Heart left ventricle (tissue), 16 donors: ENCODE results near the gene ATP5PB. TPM values are rescaled to one million over a fixed set of nuclear protein-coding genes. Genes with fewer than 3 reads are reported as not detected.
A peak's percentile ranks its signal among the peaks of the same experiment; 100 is the strongest.

Experiments
- ATAC-seq, 4 donors: fragments of 200-7000 bp; cut with Tn5 transposase; one replicate each; pipeline ENCODE4 v1.9.1; 2020 to 2022; ENCODE audit warnings: moderate library complexity in 4 of 4, mild to moderate bottlenecking in 3 of 4, moderate number of reproducible peaks in 1 of 4
- DNase-seq, 5 donors: peaks; one replicate each; pipeline ENCODE4 v3.0.0-alpha.2; 2020
- H3K27ac ChIP-seq, 12 donors: fragments of 200-600 bp; sonication (generic) in 4 of 12; one replicate each; pipeline versions ENCODE4 v1.5.0 to v1.8.0; 2016 to 2022; ENCODE audit warnings: mild to moderate bottlenecking in 2 of 12
- H3K27me3 ChIP-seq, 9 donors: fragments of 200-600 bp; sonication (generic) in 2 of 9; one replicate each; pipeline versions ENCODE4 v1.5.1 to v1.8.0; 2016 to 2022; ENCODE audit warnings: mild to moderate bottlenecking in 3 of 9
- H3K36me3 ChIP-seq, 9 donors: fragments of 200-600 bp; sonication (generic) in 2 of 9; one replicate each; pipeline versions ENCODE4 v1.5.0 to v1.8.0; 2018 to 2022; ENCODE audit warnings: mild to moderate bottlenecking in 2 of 9
- H3K4me1 ChIP-seq, 12 donors: fragments of 200-600 bp; sonication (generic) in 4 of 12; one replicate each; pipeline versions ENCODE4 v1.5.0 to v1.8.0; 2016 to 2022; ENCODE audit warnings: mild to moderate bottlenecking in 3 of 12
- H3K4me3 ChIP-seq, 12 donors: fragments of 200-600 bp; sonication (generic) in 4 of 12; one replicate each; pipeline versions ENCODE4 v1.5.0 to v1.8.0; 2017 to 2022; ENCODE audit warnings: mild to moderate bottlenecking in 9 of 12, moderate library complexity in 4 of 12
- H3K9me3 ChIP-seq, 12 donors: fragments of 200-600 bp; sonication (generic) in 4 of 12; one replicate each; pipeline versions ENCODE4 v1.5.0 to v1.8.0; 2016 to 2022; ENCODE audit warnings: mild to moderate bottlenecking in 1 of 12
- CTCF ChIP-seq, 12 donors: fragments of 200-600 bp; sonication (generic) in 4 of 12; IDR thresholded peaks; one replicate each; pipeline versions ENCODE4 v1.5.0 to v1.8.0; 2018 to 2022; ENCODE audit warnings: antibody characterized with exemption in 12 of 12, mild to moderate bottlenecking in 5 of 12
- POLR2A ChIP-seq, 2 donors: fragments of 450-650 bp; IDR thresholded peaks; one replicate each; pipeline ENCODE4 v1.6.1; 2017; ENCODE audit warnings: antibody characterized with exemption in 2 of 2, mild to moderate bottlenecking in 2 of 2, moderate library complexity in 2 of 2
- WGBS, 4 donors: extraction: QIAGEN DNeasy Blood & Tissue Kit in 2 of 4; methylation state at CpG; one replicate each; pipeline versions ENCODE4 v1.1.5 to v1.1.7; 2013 to 2018; 5-methylcytosine and 5-hydroxymethylcytosine counted together
- intact Hi-C, 10 donors: fragments of 100-400 bp; cut with DNase I; formaldehyde crosslinking; loops; one replicate each; pipeline versions ENCODE4 v1.11.1 to v1.14.2; 2022
- polyA plus RNA-seq, 2 donors: library from polyadenylated mRNA; stranded (reverse); fragments of 200-250 nt; gene quantifications; one replicate each; pipeline ENCODE4 v1.2.3, GENCODE V29; 2013
- total RNA-seq, 9 donors: library from RNA; depleted of rRNA in 2 of 9; stranded (reverse); fragments of >200 nt in 2 of 9; fragmentation: NEBNext Ultra II Directional in 3 of 9; extraction: Animal tissue kit (Norgen Biotek cat#: 25700) in 3 of 9; gene quantifications; one replicate each; pipeline versions ENCODE4 v1.1.0 to v1.2.4, GENCODE V29; 2016 to 2023
- donor health status: ischemic (EF 13 %, LVEDD 7.1; RV severe dilation, severe dysfunction).
- donor health status: healthy with polysubstance abuse.
- donor health status: DM: no; HTN: yes; CAD: no.
- donor health status: DM: no; HTN: no; CAD: no.
- donor health status: ischemic (EF 25% LVEDD 6.9; RV normal size, moderate dysfunction).
- donor health status: ischemic (EF 25% LVEDD 5.7; RV mildly dilated, moderate dysfunction).
- donor health status: healthy.
- donor health status: DM: yes; HTN: yes; CAD: no.
- donor health status: ischemic (EF 35%, LVEDD 5.7; RV mildly dilated, moderate dysfunction).
- donor health status: nonischemic (EF 11% LVEDD 7.7; RV severe dilation, severe dysfunction).
- donor health status: DM: yes; HTN: yes; CAD: no.
- donor health status: PGD.
- donor health status: ischemic (EF 29% LVEDD 5.4; RV normal size, mild dysfunction).
- donor health status: nonischemic (EF 23%, LVEDD 6.1; RV moderate dilation, normal function).

Gene ATP5PB
- total and polyA plus RNA-seq, 11 donors: 394 to 878 (median 625) TPM

- no peak for TF ChIP-seq POLR2A (IDR thresholded peaks at IDR 0.05)
- TF ChIP-seq CTCF (IDR thresholded peaks at IDR 0.05): no peak
- no peaks in the 10 kb centered on the region for H3K36me3 ChIP-seq
- no peak overlapping the region for H3K4me3 ChIP-seq
- H3K27me3 ChIP-seq: peaks cover 0 to 3% (median 0%) of the 10 kb centered on the region in 9 donors
- DNase-seq: no peak
- H3K4me1 ChIP-seq: peaks cover 0 to 15% (median 4%) of the 10 kb centered on the region in 12 donors
- H3K27ac ChIP-seq: no peak overlapping the region
- 82 to 88% (median 83%) methylated on average over 4 of the region's 4 CpGs for WGBS, 4 donors
- no peak for ATAC-seq
- no peaks in the 10 kb centered on the region for H3K9me3 ChIP-seq
- intact Hi-C loops: loop anchor here in 3 of 10 donors (5.0 kb wide), 2 partner anchors 182 to 372 kb away; no protein-coding TSS in a partner anchor
Observed at GRCh38 chr1:111404588-111404987, 44.7 kb upstream of the ATP5PB start.

GRCh38 chr1:111406321-111406768, 42.9 kb upstream of the ATP5PB start:
- peak; percentile 61 to 96 (median 82) for ATAC-seq

GRCh38 chr1:111407301-111407700, 42.0 kb upstream of the ATP5PB start:
- Histone ChIP-seq H3K27ac (no peak overlapping the region), H3K4me3 (no peak overlapping the region), H3K4me1 (peaks cover 0 to 15% (median 4%) of the 10 kb centered on the region in 12 donors), H3K9me3 (no peaks in the 10 kb centered on the region), H3K36me3 (no peaks in the 10 kb centered on the region), H3K27me3 (no peaks in the 10 kb centered on the region)
- 73 to 87% (median 81%) methylated on average over 6 of the region's 6 CpGs for WGBS, 4 donors
- DNase-seq (no peak), ATAC-seq (no peak)
- intact Hi-C loops: no loop called here
- TF ChIP-seq CTCF (IDR thresholded peaks at IDR 0.05): no peak
- TF ChIP-seq POLR2A (IDR thresholded peaks at IDR 0.05): no peak

More at GRCh38 chr1:111406321-111406768, 42.9 kb upstream of the ATP5PB start:
- 0 to 3% (median 2%) methylated on average over 2 of the region's 2 CpGs for WGBS, 4 donors
- Histone ChIP-seq H3K27ac (no peak overlapping the region), H3K27me3 (no peaks in the 10 kb centered on the region), H3K9me3 (no peaks in the 10 kb centered on the region), H3K4me1 (peaks cover 0 to 15% (median 4%) of the 10 kb centered on the region in 12 donors), H3K4me3 (no peak overlapping the region), H3K36me3 (no peaks in the 10 kb centered on the region)
- no peak for TF ChIP-seq POLR2A (IDR thresholded peaks at IDR 0.05)
- TF ChIP-seq CTCF (IDR thresholded peaks at IDR 0.05): no peak
- DNase-seq: peak in 2 of 5 donors; percentile 29 to 61
- intact Hi-C loops: no loop called here

GRCh38 chr1:111412839-111413238, 36.4 kb upstream of the ATP5PB start:
- Histone ChIP-seq H3K4me3 (no peak overlapping the region), H3K27me3 (no peaks in the 10 kb centered on the region), H3K9me3 (no peaks in the 10 kb centered on the region), H3K36me3 (no peaks in the 10 kb centered on the region), H3K4me1 (no peaks in the 10 kb centered on the region), H3K27ac (no peak overlapping the region)
- ATAC-seq (no peak), DNase-seq (no peak)
- 57 to 80% (median 78%) methylated on average over 2 of the region's 2 CpGs for WGBS, 4 donors
- intact Hi-C loops: no loop called here
- no peak for TF ChIP-seq POLR2A (IDR thresholded peaks at IDR 0.05)
- no peak for TF ChIP-seq CTCF (IDR thresholded peaks at IDR 0.05)
